ENCODE measurements around the gene POLR3GL.

DNA sequence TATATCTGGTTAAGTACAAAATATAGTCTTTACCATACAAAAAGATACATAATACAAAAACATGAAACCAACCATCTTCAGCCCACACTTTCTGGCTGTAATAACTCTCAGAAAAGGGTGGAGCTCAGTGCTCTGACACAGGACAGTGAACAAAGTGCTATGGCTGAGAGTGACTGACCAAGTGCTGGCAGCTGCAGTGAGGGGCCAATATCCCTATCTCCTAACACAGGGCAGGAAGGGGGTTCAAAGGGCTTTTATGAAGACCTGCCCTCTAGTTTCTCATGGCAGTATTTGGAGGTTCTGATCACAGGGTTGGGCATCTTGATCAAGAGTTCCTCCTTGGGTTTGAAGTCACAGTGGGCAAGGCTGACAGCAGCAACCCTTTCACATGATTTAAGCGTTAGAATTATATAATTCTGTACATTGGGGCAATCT, 28.0 kb downstream of the POLR3GL start:
- TF ChIP-seq EZH2 (IDR thresholded peaks at IDR 0.05; ENCODE audit: insufficient read depth, poor library complexity, severe bottlenecking) (no peak), EZH2phosphoT487 (IDR thresholded peaks at IDR 0.05; ENCODE audit: insufficient read depth, low read depth) (no peak)

All from GM23248 (cell line).